HEK293 (cell line): Measurements from ENCODE around the gene NOXRED1.
A peak's percentile ranks its signal among the peaks of the same experiment; 100 is the strongest.

Source experiments
- CTCF ChIA-PET: fragments of 350-600 bp; formaldehyde crosslinking; extraction: SDS; loops from one replicate; lab custom pipeline; 2021; ENCODE audit warnings: antibody characterized with exemption; lab: Yijun Ruan, JAX
- POLR2A ChIA-PET: fragments of 300-600 bp; formaldehyde crosslinking; extraction: SDS; loops from one replicate; lab custom pipeline; 2020; ENCODE audit warnings: antibody characterized with exemption, inconsistent platforms; lab: Yijun Ruan, JAX
- H3K27ac ChIP-seq: fragments of 200-500 bp; sonication (Bioruptor generic); 2 replicates; pipeline ENCODE4 v1.5.1; 2014; ENCODE audit warnings: low read depth, low read length, control low read depth, inconsistent platforms; ENCODE audit errors: extremely low read depth
- H3K36me3 ChIP-seq, 2 experiments: fragments of 200-500 bp in 1 of 2; sonication (Bioruptor generic) in 1 of 2; 1 replicate in 1 of 2; 2 replicates in 1 of 2; pipeline ENCODE4 v1.5.1; 2014 to 2017; ENCODE audit warnings: inconsistent platforms in 2 of 2, low read length in 2 of 2; ENCODE audit not compliant: control insufficient read depth in 2 of 2, insufficient read depth in 1 of 2
- H3K4me1 ChIP-seq: fragments of 200-500 bp; sonication (Bioruptor generic); 2 replicates; pipeline ENCODE4 v1.5.1; 2014; ENCODE audit warnings: mild to moderate bottlenecking, low read length, inconsistent platforms; ENCODE audit not compliant: control insufficient read depth, insufficient read depth
- H3K4me3 ChIP-seq: 2 replicates; pipeline ENCODE4 v1.5.1; 2011; ENCODE audit warnings: low read depth, mild to moderate bottlenecking, control low read depth, low read length, moderate library complexity
- H3K9me3 ChIP-seq: fragments of 200-500 bp; sonication (Bioruptor generic); 2 replicates; pipeline ENCODE4 v1.5.1; 2014; ENCODE audit warnings: low read depth, low read length, inconsistent platforms; ENCODE audit not compliant: control insufficient read depth, insufficient read depth
- BCL11A ChIP-seq: fragments of 450-650 bp; formaldehyde crosslinking; IDR thresholded peaks from 2 replicates; pipeline ENCODE4 v1.5.1; 2016; ENCODE audit warnings: low read depth, missing biosample characterization, missing genetic modification characterization
- FEZF1 ChIP-seq: fragments of 450-650 bp; formaldehyde crosslinking; IDR thresholded peaks from 2 replicates; pipeline ENCODE4 v1.5.1; 2016; ENCODE audit warnings: missing biosample characterization, missing genetic modification characterization
- GLIS1 ChIP-seq: fragments of 450-650 bp; formaldehyde crosslinking; IDR thresholded peaks from 2 replicates; pipeline ENCODE4 v1.5.1; 2016; ENCODE audit warnings: missing biosample characterization, missing genetic modification characterization
- GLIS2 ChIP-seq: fragments of 450-650 bp; formaldehyde crosslinking; IDR thresholded peaks from 2 replicates; pipeline ENCODE4 v1.5.1; 2016; ENCODE audit warnings: missing biosample characterization, missing genetic modification characterization
- HOXD13 ChIP-seq: sonication (generic); formaldehyde crosslinking; IDR thresholded peaks from 2 replicates; pipeline ENCODE4 v1.8.0; 2022; ENCODE audit warnings: missing genetic modification reagents, borderline replicate concordance
- OSR2 ChIP-seq: fragments of 450-650 bp; formaldehyde crosslinking; IDR thresholded peaks from 2 replicates; pipeline ENCODE4 v1.5.1; 2016; ENCODE audit warnings: missing biosample characterization, missing genetic modification characterization
- OVOL3 ChIP-seq: fragments of 450-650 bp; formaldehyde crosslinking; IDR thresholded peaks from 2 replicates; pipeline ENCODE4 v1.5.1; 2016; ENCODE audit warnings: missing biosample characterization, missing genetic modification characterization
- PRDM10 ChIP-seq: fragments of 450-650 bp; formaldehyde crosslinking; IDR thresholded peaks from 2 replicates; pipeline ENCODE4 v1.5.1; 2016; ENCODE audit warnings: missing biosample characterization, missing genetic modification characterization
- YY2 ChIP-seq: fragments of 450-650 bp; formaldehyde crosslinking; IDR thresholded peaks from 2 replicates; pipeline ENCODE4 v1.5.1; 2016; ENCODE audit warnings: missing biosample characterization, missing genetic modification characterization
- ZBTB44 ChIP-seq: fragments of 450-650 bp; IDR thresholded peaks from 2 replicates; pipeline ENCODE4 v1.5.1; 2018; ENCODE audit warnings: missing biosample characterization, mild to moderate bottlenecking, missing genetic modification characterization
- ZEB2 ChIP-seq: fragments of 450-650 bp; formaldehyde crosslinking; IDR thresholded peaks from 2 replicates; pipeline ENCODE4 v1.5.1; 2016; ENCODE audit warnings: missing biosample characterization, missing genetic modification characterization
- ZFP37 ChIP-seq: fragments of 450-650 bp; formaldehyde crosslinking; IDR thresholded peaks from 2 replicates; pipeline ENCODE4 v1.5.1; 2016; ENCODE audit warnings: missing biosample characterization, missing genetic modification characterization
- ZIC2 ChIP-seq: fragments of 450-650 bp; formaldehyde crosslinking; IDR thresholded peaks from 2 replicates; pipeline ENCODE4 v1.5.1; 2016; ENCODE audit warnings: missing biosample characterization, missing genetic modification characterization
- ZNF16 ChIP-seq: fragments of 450-650 bp; formaldehyde crosslinking; IDR thresholded peaks from 2 replicates; pipeline ENCODE4 v1.5.1; 2016; ENCODE audit warnings: low read depth, missing biosample characterization, missing genetic modification characterization
- ZNF184 ChIP-seq: fragments of 450-650 bp; IDR thresholded peaks from 2 replicates; pipeline ENCODE4 v1.5.1; 2018; ENCODE audit warnings: missing biosample characterization, mild to moderate bottlenecking, missing genetic modification characterization
- ZNF223 ChIP-seq: fragments of 450-650 bp; formaldehyde crosslinking; IDR thresholded peaks from 2 replicates; pipeline ENCODE4 v1.5.1; 2016; ENCODE audit warnings: missing biosample characterization, missing genetic modification characterization
- ZNF274 ChIP-seq, 2 experiments: fragments of 200-500 bp in 1 of 2; fragments of 450-650 bp in 1 of 2; sonication (Bioruptor generic) in 1 of 2; formaldehyde crosslinking in 1 of 2; IDR thresholded peaks; 2 replicates each; pipeline versions ENCODE4 v1.5.1 to v1.6.1; 2014 to 2016; ENCODE audit warnings: borderline replicate concordance in 1 of 2, inconsistent platforms in 1 of 2, low read length in 1 of 2, missing biosample characterization in 1 of 2, missing genetic modification characterization in 1 of 2
- ZNF324 ChIP-seq: fragments of 450-650 bp; formaldehyde crosslinking; IDR thresholded peaks from 2 replicates; pipeline ENCODE4 v1.5.1; 2016; ENCODE audit warnings: missing biosample characterization, missing genetic modification characterization
- ZNF391 ChIP-seq: fragments of 450-650 bp; formaldehyde crosslinking; IDR thresholded peaks from 2 replicates; pipeline ENCODE4 v1.5.1; 2016; ENCODE audit warnings: low read depth, missing biosample characterization, missing genetic modification characterization, borderline replicate concordance
- ZNF433 ChIP-seq: fragments of 450-650 bp; formaldehyde crosslinking; IDR thresholded peaks from 2 replicates; pipeline ENCODE4 v1.5.1; 2016; ENCODE audit warnings: missing biosample characterization, missing genetic modification characterization, low read depth
- ZNF529 ChIP-seq: fragments of 450-650 bp; formaldehyde crosslinking; IDR thresholded peaks from 2 replicates; pipeline ENCODE4 v1.5.1; 2017; ENCODE audit warnings: missing genetic modification characterization, missing biosample characterization; ENCODE audit not compliant: insufficient replicate concordance
- ZNF530 ChIP-seq: fragments of 450-650 bp; formaldehyde crosslinking; IDR thresholded peaks from 2 replicates; pipeline ENCODE4 v1.5.1; 2016; ENCODE audit warnings: low read depth, missing biosample characterization, missing genetic modification characterization
- ZNF571 ChIP-seq: fragments of 450-650 bp; formaldehyde crosslinking; IDR thresholded peaks from 2 replicates; pipeline ENCODE4 v1.5.0; 2017; ENCODE audit warnings: missing biosample characterization, missing genetic modification characterization
- ZNF610 ChIP-seq: fragments of 450-650 bp; formaldehyde crosslinking; IDR thresholded peaks from 2 replicates; pipeline ENCODE4 v1.5.1; 2016; ENCODE audit warnings: missing biosample characterization, missing genetic modification characterization, borderline replicate concordance
- ZNF707 ChIP-seq: fragments of 450-650 bp; formaldehyde crosslinking; IDR thresholded peaks from 2 replicates; pipeline ENCODE4 v1.5.1; 2016; ENCODE audit warnings: missing biosample characterization, missing genetic modification characterization
- ZNF747 ChIP-seq: fragments of 450-650 bp; formaldehyde crosslinking; IDR thresholded peaks from 2 replicates; pipeline ENCODE4 v1.5.1; 2016; ENCODE audit warnings: missing biosample characterization, missing genetic modification characterization
- ZNF837 ChIP-seq: fragments of 450-650 bp; formaldehyde crosslinking; IDR thresholded peaks from 2 replicates; pipeline ENCODE4 v1.5.1; 2016; ENCODE audit warnings: missing biosample characterization, missing genetic modification characterization
- ZSCAN5A ChIP-seq: fragments of 450-650 bp; formaldehyde crosslinking; IDR thresholded peaks from 2 replicates; pipeline ENCODE4 v1.5.1; 2016; ENCODE audit warnings: missing biosample characterization, missing genetic modification characterization
- ZXDB ChIP-seq: fragments of 450-650 bp; formaldehyde crosslinking; IDR thresholded peaks from 2 replicates; pipeline ENCODE4 v1.5.1; 2016; ENCODE audit warnings: missing biosample characterization, missing genetic modification characterization
- TF ChIP-seq, protein P1 (sequence below): fragments of 450-650 bp; formaldehyde crosslinking; IDR thresholded peaks from 2 replicates; pipeline ENCODE4 v1.5.1; 2016; ENCODE audit warnings: missing biosample characterization, missing genetic modification characterization, low read depth

The NOXRED1 gene

DNA sequence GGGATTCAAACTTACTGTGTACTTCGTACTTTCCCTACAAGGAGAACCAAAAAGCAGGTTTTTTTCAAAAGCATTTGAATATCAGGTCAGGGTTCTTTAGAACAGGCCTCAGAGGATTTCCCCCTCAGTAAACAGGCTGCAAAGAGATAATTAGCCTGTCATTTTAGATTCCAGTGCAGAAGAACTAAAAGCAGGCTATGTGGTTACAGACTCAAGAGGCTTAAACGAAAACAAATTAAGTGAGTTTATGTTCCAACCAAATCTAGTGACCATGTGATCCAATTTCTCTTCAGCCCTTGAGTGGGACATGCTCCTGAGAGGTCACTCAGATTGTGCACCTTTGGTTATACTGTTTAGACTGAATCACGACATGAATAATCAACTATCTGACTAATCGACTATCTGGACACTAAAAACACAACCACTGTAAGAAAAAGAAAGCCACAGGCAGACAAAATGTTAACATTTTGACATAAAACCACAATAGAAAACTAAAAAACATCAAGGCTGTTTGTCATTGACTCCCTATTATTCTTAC is 51.0 kb downstream of the NOXRED1 start:
- ChIA-PET POLR2A (no interaction called here), CTCF (interaction anchor here (1.3 to 1.6 kb wide), 2 partner anchors 23 to 57 kb away, joined by 4 to 5 read pairs; no protein-coding TSS in a partner anchor)
- Histone ChIP-seq H3K36me3 (no peaks in the 10 kb centered on the region), H3K9me3 (no peaks in the 10 kb centered on the region), H3K4me1 (peaks cover 20% of the 10 kb centered on the region), H3K27ac (no peak overlapping the region), H3K4me3 (no peak overlapping the region)
- TF ChIP-seq ZNF747 (no peak), ZNF184 (tag by site-specific recombination) (no peak), OVOL3 (tag by site-specific recombination) (no peak), OSR2 (tag by site-specific recombination) (peak; percentile 52; the same call in 1 of the 2 replicates), ZNF530 (tag by site-specific recombination) (no peak), ZNF837 (tag by site-specific recombination) (no peak), FEZF1 (tag by site-specific recombination) (0 out of 2 replicates have a peak, but pooled peaks have one; percentile 15), ZNF610 (tag by site-specific recombination) (no peak), ZNF529 (tag by site-specific recombination) (no peak), ZNF324 (tag by site-specific recombination) (no peak), ZSCAN5A (tag by site-specific recombination) (no peak), ZNF16 (tag by site-specific recombination) (no peak), PRDM10 (tag by site-specific recombination) (no peak), ZFP37 (tag by site-specific recombination) (no peak), ZNF391 (tag by site-specific recombination) (no peak), YY2 (tag by site-specific recombination) (no peak), ZNF707 (no peak), BCL11A (tag by site-specific recombination) (no peak), ZBTB44 (peak; percentile 43; the same call in 1 of the 2 replicates), ZEB2 (tag by site-specific recombination) (0 out of 2 replicates have a peak, but pooled peaks have one; percentile 18), GLIS2 (tag by site-specific recombination) (no peak), ZNF571 (no peak), ZIC2 (tag by site-specific recombination) (no peak), ZNF433 (tag by site-specific recombination) (no peak), ZNF223 (tag by site-specific recombination) (no peak), ZXDB (tag by site-specific recombination) (no peak), ZNF274 (IDR thresholded peaks at IDR 0.05; ENCODE audit: low read length) (no peak), ZNF274 (tag by site-specific recombination; IDR thresholded peaks at IDR 0.05; ENCODE audit: borderline replicate concordance) (no peak), GLIS1 (tag by site-specific recombination) (no peak), HOXD13 (CRISPR knock-in tag) (no peak)
- TF ChIP-seq, protein P1, sequence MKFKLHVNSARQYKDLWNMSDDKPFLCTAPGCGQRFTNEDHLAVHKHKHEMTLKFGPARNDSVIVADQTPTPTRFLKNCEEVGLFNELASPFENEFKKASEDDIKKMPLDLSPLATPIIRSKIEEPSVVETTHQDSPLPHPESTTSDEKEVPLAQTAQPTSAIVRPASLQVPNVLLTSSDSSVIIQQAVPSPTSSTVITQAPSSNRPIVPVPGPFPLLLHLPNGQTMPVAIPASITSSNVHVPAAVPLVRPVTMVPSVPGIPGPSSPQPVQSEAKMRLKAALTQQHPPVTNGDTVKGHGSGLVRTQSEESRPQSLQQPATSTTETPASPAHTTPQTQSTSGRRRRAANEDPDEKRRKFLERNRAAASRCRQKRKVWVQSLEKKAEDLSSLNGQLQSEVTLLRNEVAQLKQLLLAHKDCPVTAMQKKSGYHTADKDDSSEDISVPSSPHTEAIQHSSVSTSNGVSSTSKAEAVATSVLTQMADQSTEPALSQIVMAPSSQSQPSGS (tag by site-specific recombination): no peak
